CD4-positive, alpha-beta T cell (primary cell): ENCODE results near the gene PRXL2B. TPM values are rescaled to one million over a fixed set of nuclear protein-coding genes. Genes with fewer than 3 reads are reported as not detected.

Experiments used
- ATAC-seq: fragments of 200-7000 bp; cut with Tn5 transposase; one replicate; pipeline ENCODE4 v1.10.0; 2022; ENCODE audit warnings: mild to moderate bottlenecking; ENCODE audit not compliant: poor library complexity
- CTCF ChIA-PET: fragments of 350-600 bp; sonication (Branson Sonifier 250); formaldehyde crosslinking; loops from one replicate; lab custom pipeline; 2021; ENCODE audit warnings: antibody characterized with exemption, inconsistent platforms; lab: Charles Lee
- POLR2A ChIA-PET: fragments of 350-600 bp; sonication (Branson Sonifier 250); formaldehyde crosslinking; loops from one replicate; lab custom pipeline; 2021; ENCODE audit warnings: antibody characterized with exemption, inconsistent platforms; lab: Charles Lee
- DNase-seq, 14 experiments: peaks; one replicate each; pipeline ENCODE4 v3.0.0-alpha.2; 2013 to 2020; ENCODE audit warnings: mixed read lengths in 2 of 14
- H3K27ac ChIP-seq, 2 donors: one replicate each; pipeline versions ENCODE4 v1.5.1 to v1.7.0; 2013; ENCODE audit warnings: low read length in 2 of 2, low read depth in 1 of 2, mild to moderate bottlenecking in 1 of 2
- H3K27me3 ChIP-seq, 2 experiments: 1 replicate in 1 of 2; 2 replicates in 1 of 2; pipeline versions ENCODE4 v1.6.1 to v1.7.0; 2013; ENCODE audit warnings: low read length in 2 of 2, control low read depth in 1 of 2, mild to moderate bottlenecking in 1 of 2, moderate library complexity in 1 of 2; ENCODE audit not compliant: insufficient read depth in 2 of 2, control insufficient read depth in 1 of 2
- H3K36me3 ChIP-seq: one replicate; pipeline ENCODE4 v1.6.1; 2013; ENCODE audit warnings: low read length, control low read depth; ENCODE audit not compliant: insufficient read depth
- H3K4me1 ChIP-seq: one replicate; pipeline ENCODE4 v1.6.1; 2013; ENCODE audit warnings: low read length, control low read depth; ENCODE audit not compliant: insufficient read depth
- H3K4me3 ChIP-seq: one replicate; pipeline ENCODE4 v1.5.1; 2013; ENCODE audit warnings: mild to moderate bottlenecking, low read length, moderate library complexity
- H3K9me3 ChIP-seq, 2 experiments: 1 replicate in 1 of 2; 2 replicates in 1 of 2; pipeline versions ENCODE4 v1.6.1 to v1.7.0; 2013; ENCODE audit warnings: low read length in 2 of 2, mild to moderate bottlenecking in 2 of 2, control low read depth in 1 of 2, moderate library complexity in 1 of 2; ENCODE audit not compliant: control insufficient read depth in 1 of 2, insufficient read depth in 1 of 2
- H3K27ac Mint-ChIP-seq: one replicate; pipeline ENCODE4 v1.8.0; 2020; ENCODE audit warnings: mixed read lengths
- H3K27me3 Mint-ChIP-seq: one replicate; pipeline ENCODE4 v1.8.0; 2021; ENCODE audit warnings: mixed read lengths
- H3K36me3 Mint-ChIP-seq: one replicate; pipeline ENCODE4 v1.8.0; 2021; ENCODE audit warnings: low read depth, mixed read lengths
- H3K4me1 Mint-ChIP-seq: one replicate; pipeline ENCODE4 v1.8.0; 2021; ENCODE audit warnings: low read depth, mixed read lengths
- H3K4me3 Mint-ChIP-seq: one replicate; pipeline ENCODE4 v1.8.0; 2020; ENCODE audit warnings: mild to moderate bottlenecking, mixed read lengths
- H3K9me3 Mint-ChIP-seq: one replicate; pipeline ENCODE4 v1.8.0; 2020; ENCODE audit warnings: mixed read lengths
- CTCF ChIP-seq: fragments of 200-600 bp; IDR thresholded peaks from one replicate; pipeline ENCODE4 v1.8.0; 2022; ENCODE audit warnings: antibody characterized with exemption, mild to moderate bottlenecking
- intact Hi-C, 2 experiments: fragments of 100-400 bp; cut with DNase I in 1 of 2; cut with micrococcal nuclease in 1 of 2; formaldehyde crosslinking; loops; one replicate each; pipeline versions ENCODE4 v1.15.1 to v1.9.0; 2023 to 2025; cut with DNase I, micrococcal nuclease
- total RNA-seq, 174 experiments: library from RNA in 2 of 174; stranded (reverse) in 2 of 174; gene quantifications; one replicate each; pipeline ENCODE4 v1.2.3 and lab custom pipeline; 2021 to 2026

PRXL2B gene
- total RNA-seq, 2 experiments from 2014 or later, result 11.0 to 12.8 TPM

- ATAC-seq (no peak), DNase-seq (no peak)
- Histone ChIP-seq H3K27me3 (no peaks in the 10 kb centered on the region), H3K4me3 (no peak overlapping the region), H3K9me3 (no peaks in the 10 kb centered on the region), H3K27ac (peak overlapping the region in 1 of 2 donors; percentile 21), H3K4me1 (peaks cover 22% of the 10 kb centered on the region), H3K36me3 (peaks cover 43% of the 10 kb centered on the region)
- ChIA-PET CTCF (interaction anchor here (1.4 kb wide), 1 partner anchor 9 kb away, joined by 3 read pairs; no protein-coding TSS in a partner anchor), POLR2A (interaction anchor here (1.0 to 3.0 kb wide), 3 partner anchors 8 to 148 kb away, joined by 3 to 20 read pairs (median 7); partner anchors contain the start of gene TNFRSF14)
- intact Hi-C loops, result no loop called here
- Mint-ChIP-seq H3K27ac (peak overlapping the region; percentile 33), H3K36me3 (peaks cover 20% of the 10 kb centered on the region), H3K4me1 (peaks cover 5% of the 10 kb centered on the region), H3K4me3 (no peak overlapping the region), H3K27me3 (no peaks in the 10 kb centered on the region), H3K9me3 (no peaks in the 10 kb centered on the region)
- TF ChIP-seq CTCF, result no peak
Measured at GRCh38 chr1:2564006-2564814, 22.4 kb upstream of the PRXL2B start.

GRCh38 chr1:2564815-2565374, 21.7 kb upstream of the PRXL2B start:
- ChIA-PET POLR2A (interaction anchor here (1.0 to 3.0 kb wide), 3 partner anchors 9 to 149 kb away, joined by 3 to 20 read pairs (median 7); partner anchors contain the start of gene TNFRSF14), CTCF (interaction anchor here (0.7 to 1.4 kb wide), 2 partner anchors 8 to 10 kb away, joined by 3 read pairs; partner anchors contain the start of gene TNFRSF14)
- H3K4me1 ChIP-seq, result peaks cover 15% of the 10 kb centered on the region
- DNase-seq, result no peak
- H3K27ac Mint-ChIP-seq, result no peak overlapping the region
- no peak for TF ChIP-seq CTCF
- intact Hi-C loops, result no loop called here
- H3K27me3 ChIP-seq, result no peaks in the 10 kb centered on the region
- H3K4me3 ChIP-seq, result no peak overlapping the region
- ATAC-seq, result no peak
- H3K27me3 Mint-ChIP-seq, result no peaks in the 10 kb centered on the region
- peak overlapping the region in 1 of 2 donors; percentile 21 for H3K27ac ChIP-seq
- H3K36me3 Mint-ChIP-seq, result peaks cover 20% of the 10 kb centered on the region
- H3K4me1 Mint-ChIP-seq, result peaks cover 5% of the 10 kb centered on the region
- H3K36me3 ChIP-seq, result peaks cover 36% of the 10 kb centered on the region
- no peaks in the 10 kb centered on the region for H3K9me3 Mint-ChIP-seq
- H3K9me3 ChIP-seq, result no peaks in the 10 kb centered on the region
- no peak overlapping the region for H3K4me3 Mint-ChIP-seq

GRCh38 chr1:2566101-2567045, 20.2 kb upstream of the PRXL2B start:
- H3K27me3 ChIP-seq, result no peaks in the 10 kb centered on the region
- H3K4me1 ChIP-seq, result peaks cover 9% of the 10 kb centered on the region
- peaks cover 22% of the 10 kb centered on the region for H3K36me3 ChIP-seq
- peaks cover 12% of the 10 kb centered on the region for H3K36me3 Mint-ChIP-seq
- ATAC-seq (no peak), DNase-seq (no peak)
- H3K27ac ChIP-seq, result no peak overlapping the region
- H3K27ac Mint-ChIP-seq, result no peak overlapping the region
- no peaks in the 10 kb centered on the region for H3K9me3 Mint-ChIP-seq
- H3K4me1 Mint-ChIP-seq, result peaks cover 2% of the 10 kb centered on the region
- TF ChIP-seq CTCF, result no peak
- CTCF ChIA-PET, result no interaction called here
- no peak overlapping the region for H3K4me3 ChIP-seq
- no peaks in the 10 kb centered on the region for H3K27me3 Mint-ChIP-seq
- intact Hi-C loops, result no loop called here
- POLR2A ChIA-PET, result no interaction called here
- H3K4me3 Mint-ChIP-seq, result no peak overlapping the region
- H3K9me3 ChIP-seq, result no peaks in the 10 kb centered on the region
